T-helper 1 cell treated with Interleukin-12 subunit alpha and Interleukin-12 subunit beta and Interleukin-4 antibody, amounts not matched to agents 30 μg/mL and 1 μg/mL, for 36 hours (primary cell): ENCODE results near the gene EXOC3L2.
A peak's percentile ranks its signal among the peaks of the same experiment; 100 is the strongest.

Experiments
- H3K27ac Mint-ChIP-seq: one replicate; pipeline ENCODE4 v1.8.0; 2021; ENCODE audit warnings: mild to moderate bottlenecking, mixed read lengths
- H3K27me3 Mint-ChIP-seq: one replicate; pipeline ENCODE4 v1.8.0; 2021; ENCODE audit warnings: low read depth, mixed read lengths
- H3K36me3 Mint-ChIP-seq: one replicate; pipeline ENCODE4 v1.8.0; 2021; ENCODE audit warnings: low read depth, mixed read lengths
- H3K4me1 Mint-ChIP-seq: one replicate; pipeline ENCODE4 v1.8.0; 2021; ENCODE audit warnings: low read depth, mixed read lengths
- H3K4me3 Mint-ChIP-seq: one replicate; pipeline ENCODE4 v1.8.0; 2021; ENCODE audit warnings: mild to moderate bottlenecking, moderate library complexity, mixed read lengths
- H3K9me3 Mint-ChIP-seq: one replicate; pipeline ENCODE4 v1.8.0; 2021; ENCODE audit warnings: mixed read lengths

Gene EXOC3L2

DNA sequence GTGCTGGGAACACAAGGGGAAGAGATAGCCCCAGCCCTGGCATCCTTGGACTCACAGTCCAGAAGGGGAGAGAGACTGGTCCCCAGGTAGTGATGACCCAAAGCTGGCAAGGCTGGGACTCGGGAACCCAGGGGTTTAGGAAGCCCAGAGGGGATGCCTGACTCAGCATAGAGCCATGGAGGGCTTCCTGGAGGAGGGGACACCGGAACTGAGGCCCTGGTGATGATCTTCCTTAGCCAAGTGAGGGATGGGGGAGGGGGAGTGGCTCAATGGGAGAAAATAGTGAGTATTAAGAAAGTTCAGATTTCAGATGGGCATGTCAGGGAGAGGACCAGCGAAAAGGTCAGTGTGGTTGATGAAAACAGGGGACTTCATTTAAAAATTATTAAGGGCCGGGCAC lies 26.8 kb downstream of the EXOC3L2 start:
- Mint-ChIP-seq H3K4me1 (no peaks in the 10 kb centered on the region), H3K4me3 (no peak overlapping the region), H3K9me3 (no peaks in the 10 kb centered on the region)

GRCh38 chr19:45217957-45218334 lies 27.3 kb downstream of the EXOC3L2 start:
- peaks cover 56% of the 10 kb centered on the region for H3K27me3 Mint-ChIP-seq

More for the DNA sequence above, 26.8 kb downstream of the EXOC3L2 start:
- Mint-ChIP-seq H3K27ac (no peak overlapping the region), H3K27me3 (peaks cover 53% of the 10 kb centered on the region), H3K36me3 (no peaks in the 10 kb centered on the region)

DNA sequence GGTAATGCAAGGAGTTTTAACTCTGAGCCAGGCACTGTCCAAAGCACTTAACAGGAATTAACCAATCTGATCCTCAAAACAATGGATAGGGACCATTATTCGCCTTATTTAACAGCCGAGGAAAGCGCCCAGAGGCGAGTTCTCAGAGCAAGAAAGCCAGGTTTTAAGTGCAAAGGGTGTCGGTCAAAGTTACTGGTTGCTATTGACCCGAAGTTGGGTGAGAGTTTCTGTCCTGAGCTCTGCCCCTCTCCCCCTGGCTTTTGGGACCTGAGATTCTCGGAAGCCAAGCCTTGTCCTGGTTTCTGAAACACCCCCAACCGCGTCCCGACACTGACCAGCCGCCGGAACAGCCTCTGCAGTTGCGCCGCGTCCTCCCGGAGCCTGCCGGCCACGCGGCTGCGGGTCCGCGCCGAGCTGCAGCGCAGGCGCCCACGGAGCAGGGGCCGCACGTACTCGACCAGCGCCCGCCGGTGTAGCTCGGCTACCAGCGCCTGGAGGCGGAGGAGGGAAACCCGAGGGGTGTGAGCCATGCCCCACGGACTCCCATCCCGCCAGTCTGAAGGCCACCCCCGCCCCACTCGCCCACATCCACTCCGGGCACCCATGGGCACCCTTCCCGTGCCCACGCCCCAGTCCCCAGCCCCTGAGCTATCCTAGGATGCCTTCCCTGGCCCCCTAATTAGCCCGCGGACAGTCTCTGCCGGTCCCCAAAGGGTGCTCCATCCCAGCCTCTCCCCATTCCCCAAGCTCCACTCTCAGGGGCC lies 27.8 kb downstream of the EXOC3L2 start:
- Mint-ChIP-seq H3K4me1 (no peaks in the 10 kb centered on the region), H3K27ac (no peak overlapping the region), H3K4me3 (no peak overlapping the region), H3K27me3 (peaks cover 57% of the 10 kb centered on the region), H3K9me3 (no peaks in the 10 kb centered on the region), H3K36me3 (no peaks in the 10 kb centered on the region)

More at GRCh38 chr19:45217957-45218334, 27.3 kb downstream of the EXOC3L2 start:
- Mint-ChIP-seq H3K4me1 (no peaks in the 10 kb centered on the region), H3K36me3 (no peaks in the 10 kb centered on the region), H3K9me3 (no peaks in the 10 kb centered on the region), H3K27ac (no peak overlapping the region), H3K4me3 (no peak overlapping the region)

DNA sequence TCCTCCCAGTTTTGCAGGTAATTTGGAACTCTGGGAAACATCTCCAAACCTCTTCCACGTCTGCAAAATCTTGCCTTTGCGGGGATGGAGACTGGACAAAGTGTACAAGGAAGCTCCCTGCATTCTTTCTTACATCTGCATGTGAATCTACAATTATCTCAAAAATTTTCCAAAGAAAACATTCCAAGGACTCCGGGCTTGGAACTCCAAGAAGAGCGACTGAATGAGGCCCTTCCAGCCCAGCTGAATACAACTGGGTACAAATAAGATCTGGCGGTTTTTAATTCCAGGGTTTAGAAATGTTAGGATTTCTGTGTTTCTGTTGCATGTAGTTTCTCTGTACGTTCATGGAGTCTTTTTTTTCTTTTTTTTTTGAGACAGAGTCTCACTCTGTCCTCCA lies 28.5 kb downstream of the EXOC3L2 start:
- Mint-ChIP-seq H3K9me3 (no peaks in the 10 kb centered on the region), H3K4me3 (no peak overlapping the region), H3K36me3 (no peaks in the 10 kb centered on the region), H3K27ac (no peak overlapping the region), H3K27me3 (peaks cover 56% of the 10 kb centered on the region), H3K4me1 (peaks cover under 1% of the 10 kb centered on the region)

DNA sequence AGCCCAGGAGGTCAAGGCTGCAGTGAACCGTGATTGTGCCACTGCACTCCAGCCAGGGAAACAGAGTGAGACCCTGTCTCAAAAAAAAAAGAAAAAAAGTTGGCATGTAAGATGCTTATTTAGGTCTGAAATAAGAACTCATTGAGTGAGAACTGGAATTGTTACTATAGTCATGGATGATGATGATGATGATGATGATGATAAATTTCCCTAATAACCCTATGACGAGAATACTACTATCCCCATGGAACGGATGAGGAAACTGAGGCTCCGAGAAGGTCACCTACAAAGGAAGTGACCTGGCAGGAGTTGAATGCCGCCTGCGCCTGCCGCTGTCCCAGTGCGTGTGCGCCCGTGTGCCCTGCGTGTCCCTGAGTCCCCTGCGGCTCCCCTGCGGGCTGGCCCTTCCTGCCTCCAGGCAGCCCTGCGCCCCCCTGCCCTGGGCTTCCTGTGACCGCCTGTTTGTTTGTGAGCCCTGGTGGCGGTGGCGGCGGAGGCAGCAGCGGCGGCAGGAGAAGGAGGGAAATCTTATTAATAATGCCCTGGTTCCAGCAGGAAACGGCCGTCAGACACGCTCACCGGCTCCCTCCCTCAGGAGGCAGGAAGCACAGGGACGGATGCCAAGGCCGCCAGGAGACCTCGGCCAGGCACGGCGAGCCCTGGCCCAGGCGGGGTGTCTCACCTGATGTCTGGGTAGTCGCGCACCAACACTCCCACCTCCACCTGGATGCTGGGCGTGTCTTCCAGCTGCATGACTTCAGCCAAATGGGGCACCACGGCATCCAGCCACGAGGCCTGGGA lies 29.6 kb downstream of the EXOC3L2 start:
- H3K9me3 Mint-ChIP-seq, result no peaks in the 10 kb centered on the region
- peaks cover 4% of the 10 kb centered on the region for H3K4me1 Mint-ChIP-seq
- H3K36me3 Mint-ChIP-seq, result no peaks in the 10 kb centered on the region
- H3K27ac Mint-ChIP-seq, result no peak overlapping the region
- H3K27me3 Mint-ChIP-seq, result peaks cover 66% of the 10 kb centered on the region
- H3K4me3 Mint-ChIP-seq, result no peak overlapping the region

DNA sequence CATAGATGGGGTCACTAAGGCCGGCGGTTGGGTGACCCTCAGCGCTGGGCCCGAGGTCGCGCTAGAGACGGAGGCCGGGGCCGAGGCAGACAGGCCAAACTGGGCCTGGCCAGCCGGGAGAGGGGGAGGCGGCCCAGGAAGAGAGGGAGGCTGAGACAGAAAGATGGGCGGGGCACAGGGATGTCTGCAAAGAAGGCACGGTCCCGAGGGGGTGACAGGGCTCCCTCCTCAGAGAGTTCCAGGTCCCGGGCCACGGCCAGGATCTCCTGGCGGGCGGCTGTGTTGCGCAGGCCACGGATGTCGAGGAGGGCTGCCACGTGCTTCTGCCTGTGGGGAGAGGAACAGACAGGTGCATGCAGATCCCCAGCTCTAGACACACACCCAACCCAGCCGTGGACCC lies 32.2 kb downstream of the EXOC3L2 start:
- peaks cover 7% of the 10 kb centered on the region for H3K4me1 Mint-ChIP-seq
- peak overlapping the region; percentile 31 for H3K27ac Mint-ChIP-seq
- H3K9me3 Mint-ChIP-seq, result no peaks in the 10 kb centered on the region
- no peak overlapping the region for H3K4me3 Mint-ChIP-seq
- peaks cover 50% of the 10 kb centered on the region for H3K27me3 Mint-ChIP-seq
- no peaks in the 10 kb centered on the region for H3K36me3 Mint-ChIP-seq

DNA sequence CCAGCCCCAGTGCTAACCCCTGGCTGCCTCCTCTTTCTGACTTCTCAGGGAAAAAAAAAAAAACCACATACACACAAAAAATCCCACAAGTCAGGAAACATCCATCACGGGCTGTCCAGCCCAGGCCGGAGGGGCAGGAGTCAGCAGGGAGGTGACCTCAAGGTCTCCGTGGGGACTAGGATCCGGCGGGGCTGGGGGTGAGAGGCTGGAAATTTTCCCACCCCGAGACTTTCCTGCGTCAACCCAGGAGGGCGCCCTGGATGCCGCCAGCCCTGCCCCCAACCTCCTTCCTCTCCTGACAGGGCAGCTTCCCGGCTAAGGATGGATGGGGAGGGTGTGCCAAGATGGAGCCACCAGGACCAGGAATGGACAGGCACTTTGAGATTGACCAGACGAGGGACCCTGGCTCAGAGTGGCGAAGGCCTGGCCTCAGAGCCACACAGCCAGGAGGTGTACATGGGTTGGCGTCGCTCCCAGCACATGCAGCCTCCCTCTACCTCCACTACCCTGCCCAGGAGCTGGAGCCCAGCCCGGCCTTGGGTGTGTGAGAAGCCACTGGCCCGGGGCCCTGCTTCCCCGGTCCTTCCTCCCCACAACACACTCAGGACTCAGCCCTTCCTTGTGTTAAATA lies 33.3 kb downstream of the EXOC3L2 start:
- Mint-ChIP-seq H3K27ac (no peak overlapping the region), H3K36me3 (no peaks in the 10 kb centered on the region), H3K4me1 (peaks cover 7% of the 10 kb centered on the region), H3K27me3 (peaks cover 47% of the 10 kb centered on the region), H3K9me3 (no peaks in the 10 kb centered on the region), H3K4me3 (no peak overlapping the region)

GRCh38 chr19:45206328-45206727 lies 38.9 kb downstream of the EXOC3L2 start:
- no peaks in the 10 kb centered on the region for H3K9me3 Mint-ChIP-seq
- no peaks in the 10 kb centered on the region for H3K36me3 Mint-ChIP-seq
- H3K4me3 Mint-ChIP-seq, result no peak overlapping the region
- peaks cover 8% of the 10 kb centered on the region for H3K27me3 Mint-ChIP-seq
- peaks cover 3% of the 10 kb centered on the region for H3K4me1 Mint-ChIP-seq
- no peak overlapping the region for H3K27ac Mint-ChIP-seq

- Mint-ChIP-seq H3K27ac (no peak overlapping the region), H3K4me3 (no peak overlapping the region), H3K27me3 (peaks cover 2% of the 10 kb centered on the region), H3K9me3 (no peaks in the 10 kb centered on the region), H3K36me3 (no peaks in the 10 kb centered on the region), H3K4me1 (peaks cover 3% of the 10 kb centered on the region)
Measured at GRCh38 chr19:45205810-45206209, 39.4 kb downstream of the EXOC3L2 start.

GRCh38 chr19:45202637-45203036 lies 42.6 kb downstream of the EXOC3L2 start:
- H3K27me3 Mint-ChIP-seq, result no peaks in the 10 kb centered on the region
- no peaks in the 10 kb centered on the region for H3K9me3 Mint-ChIP-seq
- H3K27ac Mint-ChIP-seq, result no peak overlapping the region
- no peaks in the 10 kb centered on the region for H3K4me1 Mint-ChIP-seq
- no peaks in the 10 kb centered on the region for H3K36me3 Mint-ChIP-seq
- no peak overlapping the region for H3K4me3 Mint-ChIP-seq

DNA sequence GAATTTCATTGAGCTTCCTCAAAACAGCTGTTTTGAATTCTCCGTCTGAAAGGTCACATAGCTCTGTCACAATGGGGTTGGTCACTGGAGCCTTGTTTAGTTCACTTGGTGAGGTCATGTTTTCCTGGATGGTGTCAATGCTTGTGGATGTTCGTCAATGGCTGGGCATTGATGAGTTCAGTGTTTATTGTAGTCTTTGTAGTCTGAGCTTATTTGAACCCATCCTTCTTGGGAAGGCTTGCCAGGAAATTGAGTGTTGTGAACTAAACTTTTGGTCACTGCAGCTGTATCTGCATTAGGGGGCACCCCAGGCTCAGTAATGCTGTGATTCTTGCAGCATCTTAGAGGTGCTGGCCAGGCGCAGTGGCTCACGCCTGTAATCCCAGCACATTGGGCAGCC lies 44.6 kb downstream of the EXOC3L2 start:
- no peaks in the 10 kb centered on the region for H3K27me3 Mint-ChIP-seq
- no peak overlapping the region for H3K4me3 Mint-ChIP-seq
- no peaks in the 10 kb centered on the region for H3K4me1 Mint-ChIP-seq
- H3K9me3 Mint-ChIP-seq, result no peaks in the 10 kb centered on the region
- H3K36me3 Mint-ChIP-seq, result no peaks in the 10 kb centered on the region
- no peak overlapping the region for H3K27ac Mint-ChIP-seq

GRCh38 chr19:45195764-45196163 lies 49.4 kb downstream of the EXOC3L2 start:
- H3K36me3 Mint-ChIP-seq, result no peaks in the 10 kb centered on the region
- no peaks in the 10 kb centered on the region for H3K27me3 Mint-ChIP-seq
- H3K4me3 Mint-ChIP-seq, result no peak overlapping the region
- no peak overlapping the region for H3K27ac Mint-ChIP-seq
- no peaks in the 10 kb centered on the region for H3K9me3 Mint-ChIP-seq
- H3K4me1 Mint-ChIP-seq, result no peaks in the 10 kb centered on the region

GRCh38 chr19:45191375-45191774 lies 53.8 kb downstream of the EXOC3L2 start:
- H3K9me3 Mint-ChIP-seq, result no peaks in the 10 kb centered on the region
- H3K27ac Mint-ChIP-seq, result no peak overlapping the region
- no peak overlapping the region for H3K4me3 Mint-ChIP-seq
- no peaks in the 10 kb centered on the region for H3K27me3 Mint-ChIP-seq
- H3K4me1 Mint-ChIP-seq, result peaks cover 3% of the 10 kb centered on the region
- no peaks in the 10 kb centered on the region for H3K36me3 Mint-ChIP-seq

- no peak overlapping the region for H3K4me3 Mint-ChIP-seq
- H3K36me3 Mint-ChIP-seq, result no peaks in the 10 kb centered on the region
- H3K27me3 Mint-ChIP-seq, result no peaks in the 10 kb centered on the region
- H3K9me3 Mint-ChIP-seq, result no peaks in the 10 kb centered on the region
- no peak overlapping the region for H3K27ac Mint-ChIP-seq
- H3K4me1 Mint-ChIP-seq, result peaks cover 3% of the 10 kb centered on the region
Measured at GRCh38 chr19:45189971-45190370, 55.2 kb downstream of the EXOC3L2 start.
